Measurements from ENCODE around the gene MBNL1.

DNA sequence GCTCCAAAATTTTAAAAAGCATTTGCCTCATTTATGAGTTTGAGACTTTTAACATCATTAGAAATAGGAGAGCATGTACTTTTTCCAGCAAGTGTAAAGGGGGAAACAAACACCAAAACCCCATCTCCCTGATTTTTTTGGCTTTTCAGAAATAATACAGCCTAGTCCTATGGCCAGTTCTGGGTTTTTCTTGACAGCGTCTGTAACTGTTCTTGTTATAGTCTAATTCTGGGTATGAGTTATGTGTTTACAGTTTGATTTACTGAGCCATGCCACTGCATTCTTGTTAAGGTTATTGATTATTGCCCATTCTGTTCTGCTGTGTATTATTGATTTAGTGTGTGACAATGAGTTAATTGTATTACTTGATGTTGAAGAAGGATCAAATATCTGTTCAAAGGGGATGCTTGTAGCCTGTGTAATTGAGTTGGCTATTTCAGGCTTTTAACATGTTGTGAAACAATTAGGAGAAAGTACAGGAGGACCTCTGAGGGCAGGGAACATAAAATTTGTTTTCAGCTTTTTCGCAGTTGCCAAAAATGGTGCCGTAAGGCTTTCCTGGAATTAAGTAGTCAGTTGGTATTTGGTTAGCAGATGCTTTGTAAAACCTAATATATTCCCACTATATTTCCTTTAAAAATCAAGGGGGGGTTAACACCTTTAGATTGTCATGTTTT lies 46.1 kb downstream of the MBNL1 start:
- TF ChIP-seq, protein P1, sequence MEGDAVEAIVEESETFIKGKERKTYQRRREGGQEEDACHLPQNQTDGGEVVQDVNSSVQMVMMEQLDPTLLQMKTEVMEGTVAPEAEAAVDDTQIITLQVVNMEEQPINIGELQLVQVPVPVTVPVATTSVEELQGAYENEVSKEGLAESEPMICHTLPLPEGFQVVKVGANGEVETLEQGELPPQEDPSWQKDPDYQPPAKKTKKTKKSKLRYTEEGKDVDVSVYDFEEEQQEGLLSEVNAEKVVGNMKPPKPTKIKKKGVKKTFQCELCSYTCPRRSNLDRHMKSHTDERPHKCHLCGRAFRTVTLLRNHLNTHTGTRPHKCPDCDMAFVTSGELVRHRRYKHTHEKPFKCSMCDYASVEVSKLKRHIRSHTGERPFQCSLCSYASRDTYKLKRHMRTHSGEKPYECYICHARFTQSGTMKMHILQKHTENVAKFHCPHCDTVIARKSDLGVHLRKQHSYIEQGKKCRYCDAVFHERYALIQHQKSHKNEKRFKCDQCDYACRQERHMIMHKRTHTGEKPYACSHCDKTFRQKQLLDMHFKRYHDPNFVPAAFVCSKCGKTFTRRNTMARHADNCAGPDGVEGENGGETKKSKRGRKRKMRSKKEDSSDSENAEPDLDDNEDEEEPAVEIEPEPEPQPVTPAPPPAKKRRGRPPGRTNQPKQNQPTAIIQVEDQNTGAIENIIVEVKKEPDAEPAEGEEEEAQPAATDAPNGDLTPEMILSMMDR (IDR thresholded peaks at IDR 0.05), result no peak
- TF ChIP-seq POLR2A (IDR thresholded peaks at IDR 0.05), result no peak

Data from breast epithelium (tissue), 3 donors.